CD4-positive, alpha-beta T cell treated with Interleukin-17A for 1 hour (primary cell): ENCODE results near the gene PRKAR1B.

ENCODE experiments used
- DNase-seq: peaks from one replicate; pipeline ENCODE4 v3.0.0-alpha.2; 2020

PRKAR1B gene

GRCh38 chr7:534075-534474 lies 193.0 kb downstream of the PRKAR1B start:
- DNase-seq, result no peak

- DNase-seq, result no peak
Observed at GRCh38 chr7:533266-533665, 193.8 kb downstream of the PRKAR1B start.

- no peak for DNase-seq
Observed at GRCh38 chr7:532379-533143, 194.5 kb downstream of the PRKAR1B start.

GRCh38 chr7:531777-532176 lies 195.3 kb downstream of the PRKAR1B start:
- DNase-seq, result no peak

GRCh38 chr7:528451-528850 lies 198.6 kb downstream of the PRKAR1B start:
- DNase-seq, result no peak

GRCh38 chr7:527723-528122 lies 199.4 kb downstream of the PRKAR1B start:
- DNase-seq, result no peak

- no peak for DNase-seq
Observed at GRCh38 chr7:526460-527034, 200.5 kb downstream of the PRKAR1B start.

- DNase-seq, result no peak
Observed at GRCh38 chr7:525740-526139, 201.3 kb downstream of the PRKAR1B start.

GRCh38 chr7:524800-525199 lies 202.3 kb downstream of the PRKAR1B start:
- DNase-seq, result no peak

GRCh38 chr7:523347-524336 lies 203.4 kb downstream of the PRKAR1B start:
- no peak for DNase-seq

- no peak for DNase-seq
Observed at GRCh38 chr7:522951-523314, 204.1 kb downstream of the PRKAR1B start.

GRCh38 chr7:522071-522950 lies 204.8 kb downstream of the PRKAR1B start:
- DNase-seq, result peak; percentile 38

GRCh38 chr7:521221-522070 lies 205.6 kb downstream of the PRKAR1B start:
- DNase-seq, result peak; percentile 32

- DNase-seq, result no peak
Observed at GRCh38 chr7:520503-521161, 206.4 kb downstream of the PRKAR1B start.

GRCh38 chr7:519484-520390 lies 207.3 kb downstream of the PRKAR1B start, which contains the start of gene PDGFA:
PDGFA (minus strand) TSS chr7:519846; CDS start chr7:519001, 845 bp downstream.
- no peak for DNase-seq

- peak; percentile 22 for DNase-seq
Observed at GRCh38 chr7:518630-519483, 208.2 kb downstream of the PRKAR1B start.

- DNase-seq, result peak; percentile 13
Observed at GRCh38 chr7:517774-518629, 209.1 kb downstream of the PRKAR1B start.
